ENCODE measurements around the gene ACOT6.

GRCh38 chr14:73606271-73606670, 6.0 kb upstream of the ACOT6 start:
- TF ChIP-seq ZNF223 (tag by site-specific recombination; IDR thresholded peaks at IDR 0.05), result no peak
- no peak for TF ChIP-seq ZNF248 (tag by site-specific recombination; IDR thresholded peaks at IDR 0.05)
- no peak for TF ChIP-seq ZNF10 (tag by site-specific recombination; IDR thresholded peaks at IDR 0.05)
- no peak for TF ChIP-seq CTCF (tag by site-specific recombination; IDR thresholded peaks at IDR 0.05)
- TF ChIP-seq KLF10 (tag by site-specific recombination; IDR thresholded peaks at IDR 0.05), result no peak
- TF ChIP-seq TCF7L2 (IDR thresholded peaks at IDR 0.05; ENCODE audit: borderline replicate concordance, low read depth, low read length), result no peak
- TF ChIP-seq ZNF544 (tag by site-specific recombination; IDR thresholded peaks at IDR 0.05), result no peak
- no peak for TF ChIP-seq YY1 (tag by site-specific recombination; IDR thresholded peaks at IDR 0.05)
- TF ChIP-seq TSHZ1 (tag by site-specific recombination; IDR thresholded peaks at IDR 0.05; ENCODE audit: borderline replicate concordance), result no peak
- TF ChIP-seq ZNF747 (tag by site-specific recombination; IDR thresholded peaks at IDR 0.05), result no peak
- no peak for TF ChIP-seq PATZ1 (tag by site-specific recombination; IDR thresholded peaks at IDR 0.05)
